GM08714 (cell line): Measurements from ENCODE around the gene KCNK17.
"Not testable (repeated sequence)": the region's sequence is repeated elsewhere in the genome, so short reads cannot be mapped to it uniquely, and the experiment has no call there.

ENCODE experiments used
- H3K4me3 ChIP-seq: fragments of 200-500 bp; sonication (Bioruptor generic); 2 replicates; pipeline ENCODE4 v1.5.1; 2014; ENCODE audit warnings: mild to moderate bottlenecking, low read length, inconsistent platforms
- ZNF274 ChIP-seq: IDR thresholded peaks from 2 replicates; pipeline ENCODE4 v1.6.1; 2012; ENCODE audit warnings: mild to moderate bottlenecking, low read depth, low read length

KCNK17 gene

DNA sequence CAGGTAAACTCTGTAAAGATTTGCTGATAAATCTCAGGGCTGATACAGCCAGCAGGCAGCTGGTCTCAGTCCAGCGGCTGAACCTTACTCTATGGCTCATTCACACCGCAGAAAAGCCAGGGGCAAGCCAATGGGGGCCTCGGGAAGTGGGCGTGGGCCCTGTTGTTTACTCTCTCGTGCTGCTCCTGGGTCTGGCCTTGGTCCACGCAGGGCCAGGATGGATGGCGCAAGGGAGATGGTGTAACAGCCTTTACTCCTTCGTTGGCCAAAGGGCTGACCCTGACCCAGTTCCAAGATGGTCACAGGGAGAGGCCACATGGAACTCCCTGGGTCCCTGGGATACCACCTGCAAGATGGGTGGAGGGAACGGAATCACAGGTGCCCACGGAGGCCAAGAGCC lies 16.2 kb downstream of the KCNK17 start:
- no peak overlapping the region for H3K4me3 ChIP-seq
- TF ChIP-seq ZNF274: no peak

DNA sequence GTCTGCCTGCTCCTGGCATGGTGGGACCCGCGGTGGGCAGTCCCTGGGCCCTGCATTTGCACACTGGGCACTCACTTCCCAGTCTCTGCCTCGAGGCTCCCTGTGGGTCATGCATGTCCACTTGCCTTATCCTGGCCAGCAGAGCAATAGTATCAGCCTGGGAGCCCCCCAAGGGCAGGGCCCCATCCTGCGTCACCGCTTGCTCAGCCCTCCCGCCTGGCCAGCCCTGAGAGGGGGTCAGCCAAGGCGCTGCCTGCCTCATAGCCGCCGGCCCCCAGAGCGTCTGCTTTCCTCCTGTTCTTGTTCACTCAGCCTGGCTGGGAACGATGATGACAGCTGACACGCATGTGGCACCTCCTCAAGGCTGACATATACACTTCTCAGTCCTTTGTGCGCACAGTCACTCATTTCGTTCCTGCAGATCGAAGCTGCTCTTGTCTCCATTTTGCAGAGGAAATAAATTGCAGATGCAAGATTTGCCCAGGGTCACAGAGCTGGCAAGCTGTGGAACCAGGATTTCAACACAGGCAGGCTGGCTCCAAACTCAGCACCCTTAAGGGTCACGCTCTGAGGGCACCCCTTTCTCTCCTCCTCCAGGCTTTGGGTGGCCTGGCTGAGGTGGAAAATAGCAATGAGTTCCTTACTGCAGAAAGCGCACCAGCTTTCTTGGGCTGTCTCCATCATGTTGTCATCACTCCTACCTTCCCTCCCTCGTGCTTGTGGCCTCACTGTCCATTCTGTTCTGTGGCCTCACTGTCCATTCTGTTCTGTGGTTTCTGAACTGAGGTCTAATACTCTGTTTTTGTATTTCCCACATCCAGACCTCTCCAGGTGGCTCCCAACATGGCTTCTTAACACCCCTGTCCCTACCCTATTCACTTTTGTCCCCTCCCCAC lies 17.2 kb downstream of the KCNK17 start:
- H3K4me3 ChIP-seq: no peak overlapping the region
- TF ChIP-seq ZNF274: no peak

DNA sequence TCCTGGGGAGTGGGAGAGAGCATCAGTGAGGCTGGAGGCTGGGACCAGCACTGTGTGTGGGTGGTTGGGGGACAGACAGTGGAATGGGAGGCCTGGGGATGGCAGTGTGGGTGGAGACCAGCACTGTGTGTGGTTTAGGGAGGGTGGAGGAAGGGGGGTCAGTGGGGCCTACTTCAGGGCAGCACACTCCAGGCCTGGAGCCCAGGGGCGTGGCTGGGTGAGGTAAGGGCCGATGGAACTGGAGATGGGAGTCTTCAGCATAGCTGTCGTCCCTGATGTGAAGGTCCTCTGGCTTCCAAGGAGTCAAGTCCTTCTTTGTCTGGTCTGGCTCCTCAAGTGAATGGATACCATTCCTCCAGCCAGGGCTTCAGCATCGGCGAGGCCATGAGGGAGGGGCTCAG lies 18.6 kb downstream of the KCNK17 start:
- TF ChIP-seq ZNF274: no peak
- no peak overlapping the region for H3K4me3 ChIP-seq

DNA sequence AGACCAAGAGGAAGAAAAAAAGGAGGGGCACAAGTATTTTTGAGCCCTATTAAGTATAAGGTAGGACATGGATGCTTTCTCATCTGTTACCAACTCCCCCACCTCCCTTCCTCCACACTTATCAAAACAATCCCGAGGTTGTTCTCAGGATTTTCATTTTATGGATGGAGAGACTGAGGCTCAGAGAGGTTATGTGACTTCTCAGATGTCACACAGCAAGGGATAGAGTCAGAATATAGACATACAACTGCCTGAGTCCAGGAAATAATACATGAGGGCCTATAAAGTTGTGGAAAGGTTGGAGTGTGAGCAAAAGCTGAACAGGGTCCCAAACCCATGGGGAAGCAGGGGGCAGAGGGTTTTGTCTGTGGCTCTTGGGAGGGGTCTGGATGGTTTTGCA lies 19.3 kb downstream of the KCNK17 start:
- TF ChIP-seq ZNF274: no peak
- no peak overlapping the region for H3K4me3 ChIP-seq

DNA sequence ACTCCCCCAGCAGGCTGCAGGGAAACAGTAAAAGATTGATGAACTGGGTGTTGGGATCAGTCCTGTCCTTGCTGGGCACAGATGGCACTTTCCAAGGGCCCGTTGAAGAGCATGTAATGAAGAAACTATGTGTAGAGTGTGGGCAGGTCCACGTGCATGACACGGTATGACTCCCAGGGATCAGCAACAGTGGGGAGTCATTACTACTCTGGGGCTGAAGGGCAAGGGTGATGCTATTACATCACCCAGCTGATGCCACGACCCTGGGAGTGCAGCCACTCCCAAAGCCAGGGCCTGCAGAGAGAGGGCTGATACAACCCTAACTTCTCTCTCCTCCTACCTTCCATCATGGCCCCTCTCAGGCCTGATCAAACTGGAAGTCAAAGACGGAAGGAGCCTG lies 20.1 kb downstream of the KCNK17 start:
- H3K4me3 ChIP-seq: no peak overlapping the region
- no peak for TF ChIP-seq ZNF274

DNA sequence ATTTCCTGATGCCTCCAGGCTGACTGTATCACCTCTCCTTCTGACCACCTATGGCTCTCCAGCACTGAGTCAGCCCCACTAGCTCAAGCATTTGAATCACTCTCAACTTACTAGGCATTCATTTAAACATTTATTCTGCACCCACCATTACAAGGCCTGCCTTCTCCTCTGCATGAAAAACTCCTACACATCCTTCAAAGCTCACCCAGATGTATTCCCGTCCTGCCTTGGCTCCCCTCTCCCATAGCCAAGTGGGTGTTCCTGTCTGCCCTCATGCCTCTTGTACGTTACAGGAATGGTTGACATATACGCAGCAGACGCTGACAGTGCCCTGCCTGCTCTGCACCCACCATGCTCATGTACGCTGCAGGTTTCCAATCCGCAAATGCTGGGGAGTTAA lies 21.6 kb downstream of the KCNK17 start:
- no peak overlapping the region for H3K4me3 ChIP-seq
- TF ChIP-seq ZNF274: no peak

DNA sequence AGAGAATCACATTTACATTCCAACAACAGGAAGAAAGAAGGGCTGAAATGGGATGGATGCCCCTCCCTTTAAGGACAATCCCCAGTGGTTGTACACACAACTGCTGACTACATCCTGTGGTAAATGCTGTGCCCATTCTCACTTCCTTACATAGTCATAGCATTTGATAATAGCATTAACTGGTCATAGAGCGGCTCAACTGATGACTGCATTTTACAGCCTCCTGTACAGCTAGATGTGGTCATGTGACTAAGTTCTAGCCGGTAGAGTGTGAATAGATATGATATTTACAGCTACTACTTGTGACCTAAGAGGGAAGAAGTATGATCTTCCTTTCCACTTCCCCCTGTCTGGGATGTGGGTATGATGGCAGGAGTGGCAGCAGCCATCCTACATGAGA lies 24.7 kb downstream of the KCNK17 start:
- H3K4me3 ChIP-seq: no peak overlapping the region
- no peak for TF ChIP-seq ZNF274

DNA sequence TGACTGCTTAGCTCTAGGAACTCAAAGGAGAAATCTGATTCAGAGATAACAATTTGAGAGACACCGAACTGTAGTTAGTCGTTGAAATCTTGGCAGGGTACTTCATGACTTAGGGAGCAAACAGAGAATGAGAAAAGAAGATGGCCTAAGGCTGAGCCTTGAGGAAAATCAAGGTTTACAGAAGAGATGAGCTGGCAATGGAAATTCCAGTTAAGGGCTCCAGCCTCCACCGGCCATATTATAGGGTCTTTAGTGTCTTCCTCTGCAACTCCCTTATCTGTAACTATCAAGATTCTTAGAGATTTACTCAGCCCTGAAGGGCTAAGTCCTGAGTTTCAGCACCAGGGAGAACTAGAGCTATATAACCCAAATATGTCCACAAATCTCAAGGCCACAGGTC lies 26.6 kb downstream of the KCNK17 start:
- H3K4me3 ChIP-seq: no peak overlapping the region
- no peak for TF ChIP-seq ZNF274

DNA sequence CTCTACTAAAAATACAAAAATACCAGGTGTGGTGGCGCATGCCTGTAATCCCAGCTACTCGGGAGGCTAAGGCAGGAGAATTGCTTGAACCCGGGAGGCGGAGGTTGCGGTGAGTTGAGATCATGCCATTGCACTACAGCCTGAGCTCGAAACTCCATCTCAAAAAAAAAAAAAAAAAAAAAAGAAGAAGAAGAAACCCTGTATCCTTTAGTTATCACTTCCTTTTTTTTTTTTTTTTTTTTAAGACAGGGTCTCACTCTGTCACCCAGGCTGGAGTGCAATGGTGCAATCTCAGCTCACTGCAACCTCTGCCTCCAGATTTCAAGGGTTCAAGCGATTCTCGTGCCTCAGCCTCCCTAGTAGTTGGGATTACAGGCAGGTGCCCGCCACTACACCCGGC lies 27.6 kb downstream of the KCNK17 start:
- H3K4me3 ChIP-seq: not testable (repeated sequence)

DNA sequence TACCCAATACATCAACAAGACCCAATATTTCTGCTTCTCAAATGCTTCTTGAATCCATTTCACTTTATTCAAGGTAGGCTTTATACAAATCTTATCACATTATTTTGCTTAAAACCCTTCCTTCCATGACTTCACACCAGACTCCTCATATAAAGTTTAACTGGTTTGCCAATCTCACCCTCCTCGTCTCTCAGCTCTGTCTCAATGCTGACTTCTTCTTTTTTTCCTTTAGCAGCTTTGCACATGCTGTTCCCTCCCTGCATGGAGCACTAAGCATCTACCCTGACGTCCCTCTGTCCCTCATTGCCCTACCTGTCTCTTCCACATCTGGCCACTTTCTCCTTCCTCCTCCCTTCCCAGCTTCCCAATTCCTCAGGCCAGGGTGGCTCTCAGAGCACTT lies 31.4 kb downstream of the KCNK17 start:
- no peak overlapping the region for H3K4me3 ChIP-seq
- no peak for TF ChIP-seq ZNF274

DNA sequence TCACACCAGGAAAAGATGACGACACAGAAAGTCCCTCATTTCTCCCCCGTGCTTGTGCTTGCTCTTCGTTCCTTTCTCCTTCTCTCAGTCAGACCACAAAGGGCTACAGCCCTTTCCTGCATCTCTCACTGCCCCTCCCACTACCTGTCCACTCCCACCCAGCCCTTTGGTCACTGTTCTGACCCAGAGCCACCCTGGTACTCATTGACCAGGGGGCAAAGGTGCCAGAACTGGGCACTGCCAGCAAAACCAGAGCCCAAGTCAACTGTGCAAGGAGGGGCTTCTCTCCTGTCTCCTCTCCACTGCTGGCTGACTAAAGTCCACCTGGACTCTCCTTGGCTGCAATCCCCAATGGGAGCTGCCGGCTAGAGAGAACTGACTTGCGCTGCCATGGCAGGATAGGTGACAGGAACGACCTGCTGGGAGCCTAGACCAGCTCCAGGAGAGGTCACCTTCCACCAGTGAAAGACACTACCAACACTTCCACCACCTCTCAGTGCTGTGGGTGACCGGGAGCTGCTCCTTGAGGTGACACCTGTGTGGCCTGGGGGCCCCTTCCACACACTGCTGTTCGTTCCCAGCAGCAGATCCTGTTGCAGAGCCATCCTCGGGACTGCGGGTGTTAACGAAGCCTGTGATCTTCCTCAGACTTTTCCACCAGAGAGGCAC lies 32.8 kb downstream of the KCNK17 start:
- no peak overlapping the region for H3K4me3 ChIP-seq
- TF ChIP-seq ZNF274: no peak

DNA sequence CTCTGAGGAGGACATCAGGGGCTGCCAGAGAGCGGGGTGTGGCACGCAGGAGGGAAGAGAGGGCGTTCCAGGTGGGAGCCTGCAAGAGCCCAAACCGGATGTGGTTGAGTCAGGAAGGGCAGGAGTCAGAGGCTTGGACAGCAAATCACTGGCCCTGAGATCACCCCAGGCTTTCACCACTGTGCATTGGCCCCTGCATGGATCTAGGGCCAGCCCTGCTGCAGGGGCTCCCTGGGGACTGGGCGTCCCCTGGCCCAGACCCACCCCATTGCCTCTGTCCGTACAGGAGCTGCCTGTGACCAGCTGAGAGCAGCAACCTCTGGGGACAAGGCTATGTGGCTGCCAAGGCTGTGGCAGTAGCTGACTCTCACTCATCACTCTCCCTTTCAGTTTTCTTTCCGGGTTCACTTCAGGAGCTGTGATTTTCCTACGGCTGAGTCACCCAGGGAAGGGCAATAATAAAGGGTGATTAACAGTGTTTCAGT lies 33.9 kb downstream of the KCNK17 start:
- TF ChIP-seq ZNF274: no peak
- no peak overlapping the region for H3K4me3 ChIP-seq

DNA sequence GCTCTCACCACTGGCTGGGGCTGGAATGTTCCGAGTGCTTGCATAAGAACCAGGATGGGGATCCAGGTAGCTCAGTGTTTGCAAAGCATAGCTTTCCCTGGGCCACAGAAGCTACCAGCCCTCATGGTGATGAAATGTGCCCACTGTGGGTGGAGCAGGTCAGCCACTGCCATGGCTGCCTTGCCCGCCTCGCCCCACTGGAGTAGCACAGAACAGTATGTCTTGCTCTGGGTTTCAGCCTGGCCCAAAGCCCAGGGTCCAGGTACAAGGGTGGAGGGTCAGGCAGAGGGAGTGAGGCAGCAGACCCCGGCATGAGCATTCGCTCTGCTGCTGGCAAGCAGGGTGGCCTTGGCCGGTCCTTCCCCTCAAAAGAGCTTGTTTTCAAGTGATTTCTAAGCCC lies 34.7 kb downstream of the KCNK17 start:
- TF ChIP-seq ZNF274: no peak

DNA sequence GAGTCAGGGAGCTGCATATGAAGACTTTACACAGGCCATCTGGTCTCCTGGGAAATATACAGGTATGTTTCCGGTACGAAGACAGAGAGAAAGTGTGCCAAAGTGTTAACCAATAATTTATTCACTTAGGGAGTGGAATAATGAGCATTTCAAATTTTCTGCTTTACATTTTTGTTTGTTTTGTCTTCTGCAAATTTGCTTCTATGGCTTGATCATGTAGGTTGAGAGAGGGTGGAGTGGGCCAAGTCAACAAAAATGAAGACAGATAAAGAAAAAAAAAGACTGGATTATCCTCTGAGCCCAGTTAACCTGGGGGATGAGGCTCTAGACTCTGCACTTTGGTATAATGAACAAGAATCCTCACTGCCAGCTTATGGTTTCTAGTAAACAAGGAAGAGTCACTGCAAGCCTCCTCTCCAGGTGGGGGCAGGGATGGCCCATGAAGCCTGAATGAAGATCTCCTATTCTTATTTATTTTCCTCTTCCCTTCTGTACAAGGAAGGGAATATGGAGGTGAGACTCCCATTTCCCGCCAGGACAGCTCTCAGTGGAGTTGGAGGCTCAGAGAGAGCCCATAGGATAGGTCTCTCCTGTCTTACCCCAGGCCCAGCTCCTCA lies 37.7 kb downstream of the KCNK17 start:
- no peak for TF ChIP-seq ZNF274
- no peak overlapping the region for H3K4me3 ChIP-seq

More for the DNA sequence above, 34.7 kb downstream of the KCNK17 start:
- H3K4me3 ChIP-seq: no peak overlapping the region

DNA sequence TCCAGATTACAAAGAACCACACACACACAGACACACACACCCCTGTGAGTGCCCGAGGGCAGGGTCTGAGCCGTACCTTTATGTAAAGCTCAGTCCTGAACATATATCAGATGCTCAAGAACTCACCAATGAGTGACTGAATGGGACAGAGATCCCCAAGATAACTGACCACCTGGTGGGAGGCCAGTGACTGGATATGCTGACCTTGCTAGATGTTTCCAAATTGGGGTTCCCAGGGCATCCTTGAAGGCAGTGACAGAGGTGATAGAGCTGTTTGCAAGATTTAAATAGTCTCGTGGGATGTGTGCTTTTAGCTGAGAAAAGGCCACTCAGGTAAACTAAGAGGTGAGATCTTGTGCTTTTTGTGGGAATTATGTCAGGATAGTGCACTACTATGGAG lies 39.3 kb downstream of the KCNK17 start:
- H3K4me3 ChIP-seq: no peak overlapping the region
- no peak for TF ChIP-seq ZNF274
